ENCODE measurements around the gene KCNMB2. TPM values are rescaled to one million over a fixed set of nuclear protein-coding genes. Genes with fewer than 3 reads are reported as not detected.

KCNMB2 gene
- total RNA-seq: not detected

GRCh38 chr3:178536211-178537079 is at the start of gene KCNMB2:
Gene KCNMB2, plus strand, starts transcription at chr3:178536436.
- intact Hi-C loops (cut with micrococcal nuclease): no loop called here
- peaks cover 52% of the 10 kb centered on the region for H3K27me3 Mint-ChIP-seq (ENCODE audit: low read depth)
- H3K36me3 Mint-ChIP-seq (ENCODE audit: low read depth): no peaks in the 10 kb centered on the region
- H3K4me3 Mint-ChIP-seq: peak within 1 kb of the TSS; percentile 2
- CTCF ChIA-PET: no interaction called here
- peaks cover 12% of the 10 kb centered on the region for H3K4me1 Mint-ChIP-seq (ENCODE audit: low read depth)
- H3K27ac Mint-ChIP-seq: no peak within 1 kb of the TSS
- DNase-seq: no peak
- peaks cover under 1% of the 10 kb centered on the region for H3K9me3 Mint-ChIP-seq

GRCh38 chr3:178486903-178487302 is 49.3 kb upstream of the KCNMB2 start:
- CTCF ChIA-PET: no interaction called here
- no peak for DNase-seq
- intact Hi-C loops (cut with micrococcal nuclease): no loop called here
- Mint-ChIP-seq H3K4me3 (no peak overlapping the region), H3K4me1 (ENCODE audit: low read depth) (no peaks in the 10 kb centered on the region), H3K27ac (no peak overlapping the region), H3K9me3 (no peaks in the 10 kb centered on the region), H3K36me3 (ENCODE audit: low read depth) (no peaks in the 10 kb centered on the region), H3K27me3 (ENCODE audit: low read depth) (peaks cover 8% of the 10 kb centered on the region)

- DNase-seq: no peak
- intact Hi-C loops (cut with micrococcal nuclease): no loop called here
- H3K9me3 Mint-ChIP-seq: no peaks in the 10 kb centered on the region
- H3K4me3 Mint-ChIP-seq: no peak overlapping the region
- H3K4me1 Mint-ChIP-seq (ENCODE audit: low read depth): no peaks in the 10 kb centered on the region
- peaks cover 8% of the 10 kb centered on the region for H3K27me3 Mint-ChIP-seq (ENCODE audit: low read depth)
- CTCF ChIA-PET: no interaction called here
- no peaks in the 10 kb centered on the region for H3K36me3 Mint-ChIP-seq (ENCODE audit: low read depth)
- H3K27ac Mint-ChIP-seq: no peak overlapping the region
Measured at GRCh38 chr3:178487752-178488151, 48.5 kb upstream of the KCNMB2 start.

- no peak for DNase-seq
- Mint-ChIP-seq H3K4me1 (ENCODE audit: low read depth) (no peaks in the 10 kb centered on the region), H3K27me3 (ENCODE audit: low read depth) (peaks cover 2% of the 10 kb centered on the region), H3K4me3 (no peak overlapping the region), H3K27ac (no peak overlapping the region), H3K36me3 (ENCODE audit: low read depth) (no peaks in the 10 kb centered on the region), H3K9me3 (peaks cover 5% of the 10 kb centered on the region)
- CTCF ChIA-PET: no interaction called here
- intact Hi-C loops (cut with micrococcal nuclease): no loop called here
Measured at GRCh38 chr3:178491751-178492150, 44.5 kb upstream of the KCNMB2 start.

- Mint-ChIP-seq H3K27ac (no peak overlapping the region), H3K27me3 (ENCODE audit: low read depth) (peaks cover 2% of the 10 kb centered on the region), H3K4me3 (no peak overlapping the region), H3K4me1 (ENCODE audit: low read depth) (no peaks in the 10 kb centered on the region), H3K36me3 (ENCODE audit: low read depth) (no peaks in the 10 kb centered on the region), H3K9me3 (peaks cover 5% of the 10 kb centered on the region)
- CTCF ChIA-PET: no interaction called here
- DNase-seq: no peak
- intact Hi-C loops (cut with micrococcal nuclease): no loop called here
Measured at GRCh38 chr3:178492491-178492890, 43.7 kb upstream of the KCNMB2 start.

GRCh38 chr3:178494386-178494785 is 41.9 kb upstream of the KCNMB2 start:
- no peak overlapping the region for H3K4me3 Mint-ChIP-seq
- H3K27ac Mint-ChIP-seq: no peak overlapping the region
- no peaks in the 10 kb centered on the region for H3K4me1 Mint-ChIP-seq (ENCODE audit: low read depth)
- H3K27me3 Mint-ChIP-seq (ENCODE audit: low read depth): peaks cover 8% of the 10 kb centered on the region
- no peak for DNase-seq
- CTCF ChIA-PET: no interaction called here
- H3K9me3 Mint-ChIP-seq: peaks cover 5% of the 10 kb centered on the region
- intact Hi-C loops (cut with micrococcal nuclease): no loop called here
- H3K36me3 Mint-ChIP-seq (ENCODE audit: low read depth): no peaks in the 10 kb centered on the region

- no peaks in the 10 kb centered on the region for H3K4me1 Mint-ChIP-seq (ENCODE audit: low read depth)
- no peak overlapping the region for H3K4me3 Mint-ChIP-seq
- H3K27ac Mint-ChIP-seq: no peak overlapping the region
- no peak for DNase-seq
- H3K27me3 Mint-ChIP-seq (ENCODE audit: low read depth): peaks cover 8% of the 10 kb centered on the region
- no peaks in the 10 kb centered on the region for H3K36me3 Mint-ChIP-seq (ENCODE audit: low read depth)
- peaks cover 5% of the 10 kb centered on the region for H3K9me3 Mint-ChIP-seq
- intact Hi-C loops (cut with micrococcal nuclease): no loop called here
- CTCF ChIA-PET: no interaction called here
Measured at GRCh38 chr3:178496911-178497310, 39.3 kb upstream of the KCNMB2 start.

GRCh38 chr3:178498871-178499270 is 37.4 kb upstream of the KCNMB2 start:
- DNase-seq: no peak
- Mint-ChIP-seq H3K9me3 (peaks cover 5% of the 10 kb centered on the region), H3K36me3 (ENCODE audit: low read depth) (no peaks in the 10 kb centered on the region), H3K27ac (no peak overlapping the region), H3K27me3 (ENCODE audit: low read depth) (peaks cover 7% of the 10 kb centered on the region), H3K4me3 (no peak overlapping the region), H3K4me1 (ENCODE audit: low read depth) (no peaks in the 10 kb centered on the region)
- CTCF ChIA-PET: no interaction called here
- intact Hi-C loops (cut with micrococcal nuclease): no loop called here

GRCh38 chr3:178500631-178501030 is 35.6 kb upstream of the KCNMB2 start:
- Mint-ChIP-seq H3K4me3 (no peak overlapping the region), H3K4me1 (ENCODE audit: low read depth) (no peaks in the 10 kb centered on the region), H3K27me3 (ENCODE audit: low read depth) (peaks cover 17% of the 10 kb centered on the region), H3K9me3 (peaks cover 3% of the 10 kb centered on the region), H3K36me3 (ENCODE audit: low read depth) (no peaks in the 10 kb centered on the region), H3K27ac (no peak overlapping the region)
- CTCF ChIA-PET: no interaction called here
- intact Hi-C loops (cut with micrococcal nuclease): no loop called here
- DNase-seq: no peak

GRCh38 chr3:178504128-178504527 is 32.1 kb upstream of the KCNMB2 start:
- intact Hi-C loops (cut with micrococcal nuclease): no loop called here
- H3K9me3 Mint-ChIP-seq: no peaks in the 10 kb centered on the region
- CTCF ChIA-PET: no interaction called here

GRCh38 chr3:178505832-178506231 is 30.4 kb upstream of the KCNMB2 start:
- intact Hi-C loops (cut with micrococcal nuclease): no loop called here
- no peak for DNase-seq
- no peak overlapping the region for H3K4me3 Mint-ChIP-seq
- H3K27me3 Mint-ChIP-seq (ENCODE audit: low read depth): peaks cover 18% of the 10 kb centered on the region
- no peaks in the 10 kb centered on the region for H3K9me3 Mint-ChIP-seq
- CTCF ChIA-PET: no interaction called here
- no peaks in the 10 kb centered on the region for H3K4me1 Mint-ChIP-seq (ENCODE audit: low read depth)
- H3K36me3 Mint-ChIP-seq (ENCODE audit: low read depth): no peaks in the 10 kb centered on the region
- no peak overlapping the region for H3K27ac Mint-ChIP-seq

More at GRCh38 chr3:178504128-178504527, 32.1 kb upstream of the KCNMB2 start:
- no peak overlapping the region for H3K27ac Mint-ChIP-seq
- no peak overlapping the region for H3K4me3 Mint-ChIP-seq
- peaks cover 16% of the 10 kb centered on the region for H3K27me3 Mint-ChIP-seq (ENCODE audit: low read depth)
- DNase-seq: no peak
- H3K4me1 Mint-ChIP-seq (ENCODE audit: low read depth): no peaks in the 10 kb centered on the region
- no peaks in the 10 kb centered on the region for H3K36me3 Mint-ChIP-seq (ENCODE audit: low read depth)

- no peaks in the 10 kb centered on the region for H3K9me3 Mint-ChIP-seq
- no peaks in the 10 kb centered on the region for H3K4me1 Mint-ChIP-seq (ENCODE audit: low read depth)
- intact Hi-C loops (cut with micrococcal nuclease): no loop called here
- CTCF ChIA-PET: no interaction called here
- no peak for DNase-seq
- no peak overlapping the region for H3K4me3 Mint-ChIP-seq
- no peak overlapping the region for H3K27ac Mint-ChIP-seq
- H3K36me3 Mint-ChIP-seq (ENCODE audit: low read depth): no peaks in the 10 kb centered on the region
- H3K27me3 Mint-ChIP-seq (ENCODE audit: low read depth): peaks cover 18% of the 10 kb centered on the region
Measured at GRCh38 chr3:178507507-178508442, 28.5 kb upstream of the KCNMB2 start.

- no peaks in the 10 kb centered on the region for H3K36me3 Mint-ChIP-seq (ENCODE audit: low read depth)
Measured at GRCh38 chr3:178508443-178508825, 27.8 kb upstream of the KCNMB2 start.

More at GRCh38 chr3:178508443-178508825, 27.8 kb upstream of the KCNMB2 start:
- H3K4me1 Mint-ChIP-seq (ENCODE audit: low read depth): no peaks in the 10 kb centered on the region
- H3K4me3 Mint-ChIP-seq: no peak overlapping the region
- CTCF ChIA-PET: no interaction called here
- intact Hi-C loops (cut with micrococcal nuclease): no loop called here
- H3K27ac Mint-ChIP-seq: no peak overlapping the region
- peaks cover 16% of the 10 kb centered on the region for H3K27me3 Mint-ChIP-seq (ENCODE audit: low read depth)
- no peaks in the 10 kb centered on the region for H3K9me3 Mint-ChIP-seq
- DNase-seq: no peak

All from activated naive CD4-positive, alpha-beta T cell treated with anti-CD3 and anti-CD28 coated beads for 36 hours (primary cell).